Small intestine (tissue), 7 donors: ENCODE measurements around the gene DST. TPM values are rescaled to one million over a fixed set of nuclear protein-coding genes. Genes with fewer than 3 reads are reported as not detected.
A peak's percentile ranks its signal among the peaks of the same experiment; 100 is the strongest.

Experiments
- DNase-seq, 2 donors: peaks; one replicate each; pipeline versions ENCODE4 v3.0.0 to v3.0.0-alpha.2; 2013
- FAIRE-seq: peaks from 2 replicates; lab custom pipeline; 2012; peaks lifted over from hg19 to GRCh38; lab: Jason Lieb, UNC
- H3K27ac ChIP-seq, 3 donors: one replicate each; pipeline ENCODE4 v1.5.1; 2013; ENCODE audit warnings: low read length in 2 of 3, mild to moderate bottlenecking in 2 of 3, control low read depth in 1 of 3, inconsistent platforms in 1 of 3, low read depth in 1 of 3, moderate library complexity in 1 of 3
- H3K27me3 ChIP-seq, 3 donors: one replicate each; pipeline ENCODE4 v1.6.1; 2013; ENCODE audit warnings: low read length in 3 of 3, inconsistent platforms in 1 of 3; ENCODE audit not compliant: control insufficient read depth in 3 of 3, insufficient read depth in 3 of 3
- H3K36me3 ChIP-seq, 3 donors: one replicate each; pipeline ENCODE4 v1.6.1; 2013; ENCODE audit warnings: low read length in 3 of 3, inconsistent platforms in 1 of 3, low read depth in 1 of 3, mild to moderate bottlenecking in 1 of 3, moderate library complexity in 1 of 3; ENCODE audit not compliant: control insufficient read depth in 3 of 3, insufficient read depth in 2 of 3
- H3K4me1 ChIP-seq, 3 donors: one replicate each; pipeline ENCODE4 v1.6.1; 2013; ENCODE audit warnings: low read length in 2 of 3, inconsistent platforms in 1 of 3, low read depth in 1 of 3, mild to moderate bottlenecking in 1 of 3, moderate library complexity in 1 of 3; ENCODE audit not compliant: control insufficient read depth in 3 of 3, insufficient read depth in 2 of 3
- H3K4me3 ChIP-seq, 3 donors: one replicate each; pipeline ENCODE4 v1.5.1; 2013; ENCODE audit warnings: low read length in 3 of 3, control low read depth in 1 of 3, inconsistent platforms in 1 of 3, low read depth in 1 of 3, mild to moderate bottlenecking in 1 of 3, moderate library complexity in 1 of 3
- H3K9me3 ChIP-seq, 2 donors: one replicate each; pipeline ENCODE4 v1.6.1; 2013; ENCODE audit warnings: low read depth in 1 of 2, low read length in 1 of 2; ENCODE audit not compliant: control insufficient read depth in 2 of 2, insufficient read depth in 1 of 2
- WGBS, 3 donors: extraction: QIAGEN DNeasy Blood & Tissue Kit; methylation state at CpG; one replicate each; pipeline ENCODE4 v1.1.7; 2013; 5-methylcytosine and 5-hydroxymethylcytosine counted together
- polyA plus RNA-seq, 4 donors: library from polyadenylated mRNA; stranded (reverse) in 3 of 4; unstranded in 1 of 4; fragments of 200-250 nt in 3 of 4; fragments of 120-200 nt in 1 of 4; gene quantifications; one replicate each; pipeline versions ENCODE4 v1.2.1 to v1.2.3, GENCODE V29; 2013
- donor health status: healthy with polysubstance abuse.
- donor health status: control.
- donor health status: control.
- donor health status: Bipolar disorder and iron deficiency.
- donor health status: healthy.

Gene DST
- polyA plus RNA-seq, 4 donors: 40.5 to 192 (median 78.2) TPM

DNA sequence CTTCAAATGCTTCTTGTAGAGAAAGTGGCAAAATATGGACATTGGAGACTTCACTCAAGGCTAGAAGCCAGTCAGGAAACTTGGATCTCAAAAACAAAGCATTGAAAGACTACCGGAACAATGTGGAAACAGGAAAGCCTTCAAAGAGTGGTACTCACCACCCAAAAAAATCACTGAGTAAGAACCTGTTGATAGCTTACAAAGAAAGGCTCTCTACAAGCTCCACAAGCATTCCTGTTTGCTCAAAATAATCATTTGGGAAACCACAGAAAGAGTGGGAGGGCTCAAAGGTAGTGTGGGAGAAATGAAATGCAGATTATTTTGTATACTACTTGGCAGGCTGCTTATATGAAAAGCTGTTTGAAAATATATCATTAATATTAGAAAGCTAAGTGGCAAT, 9.5 kb upstream of the DST start:
- FAIRE-seq: no peak
- Histone ChIP-seq H3K27ac (no peak overlapping the region), H3K27me3 (no peaks in the 10 kb centered on the region), H3K4me3 (no peak overlapping the region), H3K9me3 (no peaks in the 10 kb centered on the region), H3K4me1 (peaks cover 6 to 30% (median 10%) of the 10 kb centered on the region in 3 donors), H3K36me3 (peaks cover 0 to 11% (median 2%) of the 10 kb centered on the region in 3 donors)
- DNase-seq: no peak
- WGBS, 3 donors: 63 to 84% (median 75%) methylated on average over 1 of the region's 1 CpG

GRCh38 chr6:56650191-56650590, 7.5 kb upstream of the DST start:
- Histone ChIP-seq H3K27me3 (no peaks in the 10 kb centered on the region), H3K36me3 (peaks cover 2 to 11% (median 3%) of the 10 kb centered on the region in 3 donors), H3K27ac (peak overlapping the region in 1 of 3 donors; percentile 20), H3K4me1 (peaks cover 2 to 19% (median 3%) of the 10 kb centered on the region in 3 donors), H3K9me3 (no peaks in the 10 kb centered on the region), H3K4me3 (no peak overlapping the region)
- DNase-seq (no peak), FAIRE-seq (no peak)
- WGBS, 3 donors: 92 to 98% (median 94%) methylated on average over 1 of the region's 1 CpG

- 73 to 88% (median 74%) methylated on average over 3 of the region's 3 CpGs for WGBS, 3 donors
- FAIRE-seq (no peak), DNase-seq (peak; percentile 36 to 49)
- H3K9me3 ChIP-seq: no peaks in the 10 kb centered on the region
- peak overlapping the region in 1 of 3 donors; percentile 20 for H3K27ac ChIP-seq
- no peaks in the 10 kb centered on the region for H3K27me3 ChIP-seq
- peaks cover 2 to 19% (median 3%) of the 10 kb centered on the region in 3 donors for H3K4me1 ChIP-seq
- H3K4me3 ChIP-seq: no peak overlapping the region
- H3K36me3 ChIP-seq: peaks cover 2 to 10% (median 3%) of the 10 kb centered on the region in 3 donors
Measured at GRCh38 chr6:56649782-56650181, 7.1 kb upstream of the DST start.

GRCh38 chr6:56649053-56649769, 6.5 kb upstream of the DST start:
- H3K36me3 ChIP-seq: peaks cover 2 to 11% (median 3%) of the 10 kb centered on the region in 3 donors
- DNase-seq (peak; percentile 82), FAIRE-seq (no peak)
- H3K4me3 ChIP-seq: no peak overlapping the region
- H3K4me1 ChIP-seq: peaks cover 2 to 19% (median 3%) of the 10 kb centered on the region in 3 donors
- no peaks in the 10 kb centered on the region for H3K27me3 ChIP-seq
- H3K27ac ChIP-seq: no peak overlapping the region
- H3K9me3 ChIP-seq: no peaks in the 10 kb centered on the region
- 5 to 35% (median 6%) methylated on average over 1 of the region's 1 CpG for WGBS, 3 donors

GRCh38 chr6:56647172-56647762, 4.6 kb upstream of the DST start:
- Histone ChIP-seq H3K36me3 (peaks cover 2 to 11% (median 3%) of the 10 kb centered on the region in 3 donors), H3K4me3 (no peak overlapping the region), H3K4me1 (peaks cover 2 to 18% (median 3%) of the 10 kb centered on the region in 3 donors), H3K27ac (no peak overlapping the region), H3K27me3 (no peaks in the 10 kb centered on the region), H3K9me3 (no peaks in the 10 kb centered on the region)
- WGBS, 3 donors: 87 to 92% (median 87%) methylated on average over 12 of the region's 12 CpGs
- no peak for FAIRE-seq
- DNase-seq: no peak

GRCh38 chr6:56644366-56644765, 1.7 kb upstream of the DST start:
- H3K27ac ChIP-seq: no peak overlapping the region
- no peak for DNase-seq
- peaks cover 2 to 17% (median 5%) of the 10 kb centered on the region in 3 donors for H3K36me3 ChIP-seq
- 88% methylated on average over 5 of the region's 5 CpGs for WGBS, 3 donors
- H3K4me3 ChIP-seq: no peak overlapping the region
- H3K4me1 ChIP-seq: peaks cover 0 to 5% (median under 1%) of the 10 kb centered on the region in 3 donors
- no peaks in the 10 kb centered on the region for H3K27me3 ChIP-seq
- no peaks in the 10 kb centered on the region for H3K9me3 ChIP-seq
- FAIRE-seq: no peak

DNA sequence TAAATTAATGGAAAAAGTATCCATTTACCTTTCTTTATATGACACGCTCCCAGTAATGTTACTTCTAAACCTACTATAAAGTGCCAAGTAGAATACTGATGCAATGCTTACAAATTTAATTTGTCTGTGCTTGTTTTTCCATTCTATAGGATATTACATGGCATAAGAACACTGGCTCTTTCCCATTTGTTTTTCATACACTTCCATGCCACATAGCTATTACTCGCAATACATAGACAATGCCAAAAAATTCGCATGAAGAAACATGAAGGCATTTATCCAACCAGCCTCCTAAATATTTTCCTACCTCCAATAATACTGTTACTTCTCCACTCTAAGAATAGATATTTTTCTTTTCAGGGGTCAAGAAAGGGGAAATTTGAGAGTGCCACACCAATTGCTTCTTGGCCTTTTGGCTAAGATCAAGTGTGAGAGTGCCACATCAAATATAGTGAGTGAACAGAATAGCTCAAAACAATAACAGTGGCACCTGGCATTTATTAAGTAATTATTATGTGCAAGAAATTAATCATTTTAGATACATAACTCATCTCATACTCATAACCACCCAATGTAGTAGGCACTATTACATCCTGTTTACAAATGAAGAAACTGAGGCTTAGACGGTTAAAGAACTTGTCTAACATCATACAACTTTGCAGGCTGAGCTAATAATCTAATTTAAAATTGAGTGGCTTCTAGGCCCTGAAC, 845 bp upstream of the DST start:
- no peaks in the 10 kb centered on the region for H3K9me3 ChIP-seq
- peaks cover 0 to under 1% (median 0%) of the 10 kb centered on the region in 3 donors for H3K4me1 ChIP-seq
- H3K36me3 ChIP-seq: peaks cover 2 to 17% (median 7%) of the 10 kb centered on the region in 3 donors
- H3K27me3 ChIP-seq: no peaks in the 10 kb centered on the region
- no peak overlapping the region for H3K27ac ChIP-seq
- FAIRE-seq (no peak), DNase-seq (no peak)
- 93 to 99% (median 96%) methylated on average over 4 of the region's 4 CpGs for WGBS, 3 donors
- no peak overlapping the region for H3K4me3 ChIP-seq

GRCh38 chr6:56640374-56640773, 2.3 kb downstream of the DST start:
- peaks cover 0 to 17% (median 6%) of the 10 kb centered on the region in 3 donors for H3K36me3 ChIP-seq
- 93 to 94% (median 94%) methylated on average over 4 of the region's 4 CpGs for WGBS, 3 donors
- H3K27me3 ChIP-seq: no peaks in the 10 kb centered on the region

More at GRCh38 chr6:56640374-56640773, 2.3 kb downstream of the DST start:
- no peak overlapping the region for H3K4me3 ChIP-seq
- DNase-seq (no peak), FAIRE-seq (no peak)
- no peaks in the 10 kb centered on the region for H3K4me1 ChIP-seq
- H3K27ac ChIP-seq: no peak overlapping the region
- no peaks in the 10 kb centered on the region for H3K9me3 ChIP-seq
